HepG2 (cell line): Measurements from ENCODE around the gene TTC32. TPM values are rescaled to one million over a fixed set of nuclear protein-coding genes. Genes with fewer than 3 reads are reported as not detected.

Experiments used
- ATAC-seq: fragments of 200-7000 bp; cut with Tn5 transposase; 3 replicates; pipeline ENCODE4 v1.9.1; 2020; ENCODE audit warnings: mild to moderate bottlenecking, moderate library complexity
- BruUV-seq: library from RNA; stranded (reverse); fragments of 400-500 nt; replicated peaks from 2 replicates; lab custom pipeline; 2021; lab: Mats Ljungman, UMichigan
- CTCF ChIA-PET: fragments of 300-600 bp; formaldehyde crosslinking; extraction: SDS; loops from one replicate; lab custom pipeline; 2021; ENCODE audit warnings: low total read pairs, inconsistent platforms, low intra/inter-chr PET ratio; lab: Yijun Ruan, JAX
- POLR2A ChIA-PET: fragments of 350-600 bp; sonication (Branson Sonifier 250); formaldehyde crosslinking; loops from one replicate; lab custom pipeline; 2020; ENCODE audit warnings: antibody characterized with exemption, inconsistent platforms; lab: Yijun Ruan, JAX
- DNase-seq: peaks from one replicate; pipeline ENCODE4 v3.0.0-alpha.2; 2015; ENCODE audit warnings: low spot score
- FAIRE-seq: peaks from 3 replicates; lab custom pipeline; 2011; peaks lifted over from hg19 to GRCh38; lab: Jason Lieb, UNC
- H2AFZ ChIP-seq: one replicate; pipeline ENCODE4 v1.6.1; 2011; ENCODE audit warnings: low read length, inconsistent platforms
- H3K27ac ChIP-seq: fragments of 300-600 bp; 3 replicates; pipeline ENCODE4 v1.8.0; 2011; ENCODE audit warnings: mixed run types, mild to moderate bottlenecking, mixed read lengths, low read length, inconsistent platforms; ENCODE audit not compliant: insufficient read depth; ENCODE audit errors: extremely low read length
- H3K27me3 ChIP-seq, 2 experiments: fragments of 200-600 bp in 1 of 2; 2 replicates in 1 of 2; 3 replicates in 1 of 2; pipeline versions ENCODE4 v1.6.0 to v1.8.0; 2011; ENCODE audit warnings: low read length in 2 of 2, mild to moderate bottlenecking in 2 of 2, moderate library complexity in 2 of 2, inconsistent platforms in 1 of 2; ENCODE audit not compliant: insufficient read depth in 2 of 2, control insufficient read depth in 1 of 2
- H3K36me3 ChIP-seq, 2 experiments: fragments of 200-600 bp in 1 of 2; replicated peaks in 1 of 2; 2 replicates in 1 of 2; 3 replicates in 1 of 2; pipeline versions ENCODE4 v1.5.1 to v1.8.0; 2011; ENCODE audit warnings: low read length in 2 of 2, inconsistent platforms in 1 of 2; ENCODE audit not compliant: insufficient read depth in 2 of 2, control insufficient read depth in 1 of 2
- H3K4me1 ChIP-seq: 2 replicates; pipeline ENCODE4 v1.5.1; 2012; ENCODE audit warnings: low read length, inconsistent platforms; ENCODE audit not compliant: insufficient read depth
- H3K4me2 ChIP-seq: 2 replicates; pipeline ENCODE4 v1.6.0; 2011; ENCODE audit warnings: low read depth, low read length, inconsistent platforms
- H3K4me3 ChIP-seq, 3 experiments: fragments of 200-600 bp in 1 of 3; sonication (generic), shearing (Covaris generic) in 1 of 3; replicated peaks in 1 of 3; 2 replicates each; pipeline ENCODE4 v1.5.1; 2011 to 2016; ENCODE audit warnings: low read length in 3 of 3, inconsistent platforms in 2 of 3, low read depth in 2 of 3, mild to moderate bottlenecking in 2 of 3, control low read depth in 1 of 3, mixed read lengths in 1 of 3; ENCODE audit not compliant: insufficient read depth in 1 of 3
- H3K79me2 ChIP-seq: one replicate; pipeline ENCODE4 v1.6.1; 2011; ENCODE audit warnings: low read length, inconsistent platforms; ENCODE audit not compliant: insufficient read depth
- H3K9ac ChIP-seq: 2 replicates; pipeline ENCODE4 v1.6.0; 2011; ENCODE audit warnings: mild to moderate bottlenecking, low read depth, low read length, inconsistent platforms; ENCODE audit not compliant: insufficient read depth
- H3K9me3 ChIP-seq: 2 replicates; pipeline ENCODE4 v1.5.1; 2012; ENCODE audit warnings: mild to moderate bottlenecking, low read length
- H4K20me1 ChIP-seq: 2 replicates; pipeline ENCODE4 v1.6.0; 2011; ENCODE audit warnings: inconsistent platforms, mild to moderate bottlenecking, low read length, moderate library complexity; ENCODE audit not compliant: insufficient read depth
- EHMT2 ChIP-seq: fragments of 200-600 bp; sonication (generic); IDR thresholded peaks from 2 replicates; pipeline ENCODE4 v1.7.0; 2017; ENCODE audit warnings: antibody characterized with exemption, low read depth, low read length, borderline replicate concordance
- MBNL3 ChIP-seq: fragments of 250-450 bp; sonication (Bioruptor Pico); conservative IDR thresholded peaks from 2 replicates; pipeline ENCODE4 v1.8.0; 2022; ENCODE audit warnings: mild to moderate bottlenecking, inconsistent platforms
- MIER2 ChIP-seq: IDR thresholded peaks from 2 replicates; pipeline ENCODE4 v1.6.1; 2016; ENCODE audit warnings: missing biosample characterization, missing genetic modification reagents
- MTA3 ChIP-seq: sonication (generic); formaldehyde crosslinking; IDR thresholded peaks from 2 replicates; pipeline ENCODE4 v1.4.0; 2020; ENCODE audit warnings: missing genetic modification reagents
- THYN1 ChIP-seq: sonication (generic); formaldehyde crosslinking; IDR thresholded peaks from 2 replicates; pipeline ENCODE4 v1.8.1; 2023; ENCODE audit warnings: low read depth, mild to moderate bottlenecking, moderate library complexity, missing genetic modification reagents, borderline replicate concordance
- ZMYM2 ChIP-seq: sonication (generic); formaldehyde crosslinking; IDR thresholded peaks from 2 replicates; pipeline ENCODE4 v1.8.0; 2022; ENCODE audit warnings: mild to moderate bottlenecking, missing genetic modification reagents
- ZNF275 ChIP-seq: sonication (generic); formaldehyde crosslinking; IDR thresholded peaks from 2 replicates; pipeline ENCODE4 v1.8.0; 2022; ENCODE audit warnings: missing genetic modification reagents, mild to moderate bottlenecking, inconsistent platforms, borderline replicate concordance
- ZNF563 ChIP-seq: sonication (generic); formaldehyde crosslinking; IDR thresholded peaks from 2 replicates; pipeline ENCODE4 v1.8.0; 2022; ENCODE audit warnings: mild to moderate bottlenecking, moderate library complexity, missing genetic modification reagents
- ZNF567 ChIP-seq: sonication (generic); formaldehyde crosslinking; IDR thresholded peaks from 2 replicates; pipeline ENCODE4 v1.8.1; 2023; ENCODE audit warnings: mild to moderate bottlenecking, missing genetic modification reagents, borderline replicate concordance
- ZNF841 ChIP-seq: sonication (generic); formaldehyde crosslinking; IDR thresholded peaks from 2 replicates; pipeline ENCODE4 v1.8.1; 2023; ENCODE audit warnings: missing genetic modification reagents, borderline replicate concordance
- whole genome bisulfite sequencing: methylation state at CpG from one replicate; pipeline ENCODE4 v1.1.6; 2017; ENCODE audit warnings: low lambda C conversion rate; 5-methylcytosine and 5-hydroxymethylcytosine counted together
- in situ Hi-C: cut with HindIII; loops from 2 replicates; pipeline ENCODE4 v1.10.0; 2017; ENCODE audit warnings: low pct_unique_long_range_greater_than_20kb; ENCODE audit not compliant: extremely low pct_ligation_motif_present
- intact Hi-C: fragments of 100-400 bp; cut with micrococcal nuclease; formaldehyde crosslinking; loops from one replicate; pipeline ENCODE4 v1.10.0; 2022; ENCODE audit not compliant: unreplicated experiment
- polyA plus RNA-seq, 8 experiments: library from polyadenylated mRNA; depleted of rRNA in 3 of 8; stranded (reverse) in 7 of 8; unstranded in 1 of 8; fragments of >200 nt; fragmentation: Illumina TruSeq in 4 of 8; extraction: Trizol in 4 of 8; gene quantifications; 2 replicates each; pipeline versions ENCODE4 v1.2.1 to v1.2.3, GENCODE V29; 2011 to 2016; ENCODE audit warnings: low read depth in 4 of 8, missing spikeins in 1 of 8, mixed read lengths in 1 of 8; ENCODE audit not compliant: insufficient read depth in 1 of 8
- total RNA-seq, 5 experiments: library from RNA; depleted of rRNA; stranded (reverse); fragments of >200 nt; fragmentation: Illumina TruSeq; extraction: Trizol; gene quantifications; 2 replicates each; pipeline ENCODE4 v1.2.3, GENCODE V29; 2016; ENCODE audit warnings: low read depth in 1 of 5

The TTC32 gene
- total and polyA plus RNA-seq, 2 of the 13 experiments (the other 11 are each of a cell fraction or from before 2014, with no cell fraction given): 21.6 to 38.3 TPM

GRCh38 chr2:19868701-19869580 lies 32.8 kb downstream of the TTC32 start (continued):
- TF ChIP-seq ZNF567 (CRISPR knock-in tag) (no peak), EHMT2 (no peak), ZNF563 (no peak), ZNF275 (CRISPR knock-in tag) (no peak)

- H3K27ac ChIP-seq: no peak overlapping the region
- peaks cover 28% of the 10 kb centered on the region for H3K4me1 ChIP-seq
- no peaks in the 10 kb centered on the region for H3K9me3 ChIP-seq
- no peaks in the 10 kb centered on the region for H3K79me2 ChIP-seq
- peak overlapping the region; percentile 79 for H3K4me2 ChIP-seq
- TF ChIP-seq MIER2 (CRISPR knock-in tag): no peak
- TF ChIP-seq THYN1 (CRISPR knock-in tag): no peak
- TF ChIP-seq MBNL3: no peak
- no peak for TF ChIP-seq ZNF841 (CRISPR knock-in tag)
- no peak for TF ChIP-seq ZMYM2 (CRISPR knock-in tag)
- TF ChIP-seq MTA3 (CRISPR knock-in tag): no peak
- intact Hi-C loops (loop anchor here (10.0 kb wide), 1 partner anchor 1433 kb away; no protein-coding TSS in a partner anchor), in situ Hi-C loops (loop anchor here (10.0 kb wide), 1 partner anchor 1113 kb away; no protein-coding TSS in a partner anchor)
- POLR2A ChIA-PET: no interaction called here
- H3K27me3 ChIP-seq: peaks cover 5 to 22% of the 10 kb centered on the region in 2 experiments; a peak in 3 of 5 replicates
- no peaks in the 10 kb centered on the region for H3K36me3 ChIP-seq
- CTCF ChIA-PET: no interaction called here
- no peaks in the 10 kb centered on the region for H4K20me1 ChIP-seq
- no TSS peak for BruUV-seq
- 70% methylated on average over 7 of the region's 7 CpGs for WGBS
- ATAC-seq (no peak), DNase-seq (no peak), FAIRE-seq (no peak)
- no peak overlapping the region for H2AFZ ChIP-seq
- H3K9ac ChIP-seq: peak overlapping the region; percentile 21; the same call in 1 of the 2 replicates
- H3K4me3 ChIP-seq: peak overlapping the region in 2 of 3 experiments; percentile 38 to 66; a peak in 4 of 6 replicates
Measured at GRCh38 chr2:19868224-19868623, 33.6 kb downstream of the TTC32 start.
